A673 (cell line): Measurements from ENCODE around the gene ARMC6.

Experiments used
- CTCF ChIP-seq: fragments of 300-800, 200-600 bp; sonication (generic); conservative IDR thresholded peaks from 2 replicates; pipeline ENCODE4 v1.5.1; 2017; ENCODE audit warnings: low read depth, mild to moderate bottlenecking, antibody characterized with exemption, low read length, moderate library complexity, mixed read lengths
- EZH2 ChIP-seq: fragments of 200-600 bp; sonication (generic); IDR thresholded peaks from 2 replicates; pipeline ENCODE4 v1.6.1; 2017; ENCODE audit warnings: borderline replicate concordance, low read depth, mild to moderate bottlenecking, mixed read lengths, antibody characterized with exemption, low read length; ENCODE audit not compliant: poor library complexity, severe bottlenecking

GRCh38 chr19:18996796-18997394 is 36.5 kb upstream of the ARMC6 start:
- no peak for TF ChIP-seq CTCF
- no peak for TF ChIP-seq EZH2
